Right ventricle myocardium inferior (tissue), 1 donor: ENCODE results near the gene LHX8. TPM values are rescaled to one million over a fixed set of nuclear protein-coding genes. Genes with fewer than 3 reads are reported as not detected.
"Not testable (repeated sequence)": the region's sequence is repeated elsewhere in the genome, so short reads cannot be mapped to it uniquely, and the experiment has no call there.

Experiments used
- ATAC-seq: fragments of 200-7000 bp; cut with Tn5 transposase; one replicate; pipeline ENCODE4 v1.9.1; 2020; ENCODE audit warnings: mild to moderate bottlenecking, moderate library complexity
- DNase-seq: peaks from one replicate; pipeline ENCODE4 v3.0.0; 2021; ENCODE audit errors: missing footprints
- intact Hi-C: fragments of 100-400 bp; cut with DNase I; formaldehyde crosslinking; loops from one replicate; pipeline ENCODE4 v1.11.0; 2022
- total RNA-seq: library from RNA; stranded (reverse); fragmentation: NEBNext Ultra II Directional; extraction: Animal tissue kit (Norgen Biotek cat#: 25700); gene quantifications from one replicate; pipeline ENCODE4 v1.2.1, GENCODE V29; 2021
- donor health status: DM: no; HTN: yes; CAD: no; lungs with severe emphysema.

The LHX8 gene
- total RNA-seq, 1 donor from 2014 or later, result not detected

- ATAC-seq, DNase-seq, intact Hi-C loops: not testable (repeated sequence)
These were observed 47.2 kb downstream of the LHX8 start for GRCh38 chr1:75181214-75181955.

DNA sequence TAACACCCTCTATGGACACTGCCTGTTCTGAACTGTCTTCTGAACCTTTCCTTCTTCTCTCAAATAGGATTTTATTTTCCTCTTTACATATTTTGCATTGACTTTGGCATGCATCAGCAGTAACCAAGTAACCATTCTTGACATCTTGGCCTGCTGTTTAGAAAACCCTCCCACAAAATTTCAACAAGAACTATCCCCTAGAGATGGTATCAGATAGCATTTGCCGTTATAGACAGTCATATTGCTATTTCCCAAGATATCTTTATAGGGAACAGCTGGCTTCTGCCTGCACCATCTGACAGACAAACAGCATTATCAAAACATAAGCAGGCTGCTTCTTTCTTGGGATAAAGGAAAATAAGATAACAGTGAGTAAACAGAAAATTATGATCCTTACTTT is 54.7 kb downstream of the LHX8 start:
- ATAC-seq, result no peak
- intact Hi-C loops, result no loop called here
- DNase-seq, result no peak

DNA sequence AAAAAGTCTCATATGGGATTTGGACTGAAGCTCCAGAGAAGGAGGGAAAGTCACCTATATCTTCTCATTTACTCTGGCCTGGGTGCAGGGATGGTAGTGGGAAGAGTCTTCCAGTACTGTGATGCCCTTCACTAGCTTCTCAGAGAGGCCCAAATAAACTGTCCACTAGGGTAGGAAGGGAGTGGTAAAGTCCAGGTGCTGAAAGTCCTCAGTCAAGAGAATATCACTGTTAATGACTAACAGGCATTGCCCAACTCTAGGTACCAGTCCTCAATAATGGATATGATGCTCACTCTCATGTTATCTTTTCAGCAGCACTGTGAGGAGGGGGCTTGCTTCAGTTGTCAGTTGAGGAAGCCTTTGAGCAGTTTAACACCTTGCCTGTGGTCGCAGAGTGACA is 64.0 kb downstream of the LHX8 start:
- intact Hi-C loops, result no loop called here
- DNase-seq (no peak), ATAC-seq (no peak)

DNA sequence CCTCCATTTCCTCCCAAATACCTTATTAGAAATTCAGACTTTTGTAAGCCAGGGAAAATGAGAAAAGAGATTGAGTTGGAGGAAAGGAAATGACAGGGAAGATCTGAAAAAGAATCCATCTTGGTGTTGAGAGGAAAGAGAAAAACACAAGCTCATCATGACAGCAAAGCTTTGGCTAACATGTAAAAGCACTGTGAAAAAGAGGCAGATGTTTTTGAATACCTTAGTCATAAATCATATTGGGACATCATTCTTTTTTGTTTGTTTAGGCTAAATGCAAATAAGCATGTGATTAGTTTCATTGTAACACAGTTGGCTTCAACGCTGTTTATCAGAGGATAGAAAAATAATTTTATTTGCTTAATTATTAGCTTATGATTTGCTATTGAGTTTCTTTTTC is 64.6 kb downstream of the LHX8 start:
- intact Hi-C loops, result no loop called here
- DNase-seq, result no peak
- no peak for ATAC-seq

- DNase-seq (no peak), ATAC-seq (no peak)
- intact Hi-C loops, result loop anchor here (2.0 kb wide), 1 partner anchor 432 kb away; no protein-coding TSS in a partner anchor
These were observed 68.6 kb downstream of the LHX8 start for GRCh38 chr1:75202751-75203150.

DNA sequence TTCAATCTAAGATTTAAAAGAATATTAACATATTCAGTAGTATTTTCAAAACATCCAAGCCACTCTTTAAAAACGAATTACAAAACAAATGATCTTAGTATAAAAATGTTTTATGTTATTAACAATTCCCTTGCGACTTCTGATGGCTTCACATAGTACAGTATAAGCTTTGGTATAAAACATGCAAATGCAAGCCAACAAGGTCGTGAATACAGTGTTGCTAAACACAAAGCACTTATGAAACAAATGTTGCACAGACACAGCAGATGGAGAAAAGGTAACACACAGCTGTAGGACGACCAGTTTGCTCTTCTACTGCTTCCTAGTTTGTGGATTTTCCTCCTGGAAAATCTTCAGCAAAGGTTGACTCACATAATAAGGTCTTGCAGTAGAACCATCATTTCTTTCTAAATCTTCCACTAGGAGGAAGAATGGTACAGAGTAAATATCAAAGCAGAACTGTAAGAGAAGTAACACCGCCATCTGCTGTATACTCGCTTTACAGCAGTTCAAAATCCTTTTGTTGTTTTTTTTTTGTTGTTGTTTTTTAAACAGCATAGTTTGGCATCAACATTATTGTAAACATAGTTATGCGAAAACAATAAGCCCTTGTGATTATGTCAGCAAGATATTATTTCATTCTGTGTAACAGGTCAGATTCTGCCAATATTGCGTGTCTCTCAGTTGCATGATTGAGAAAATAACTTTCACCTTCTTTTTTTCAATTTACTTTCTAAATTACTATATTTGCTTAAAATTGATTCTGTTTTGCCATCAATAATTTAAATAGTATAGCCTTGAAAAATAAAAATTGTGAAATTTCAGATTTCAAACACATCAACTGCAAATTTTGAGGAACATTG is 69.5 kb downstream of the LHX8 start:
- DNase-seq (no peak), ATAC-seq (peak; percentile 54)
- intact Hi-C loops, result loop anchor here (2.0 kb wide), 1 partner anchor 433 kb away; no protein-coding TSS in a partner anchor

GRCh38 chr1:75208862-75209261 is 74.7 kb downstream of the LHX8 start:
- no peak for DNase-seq
- intact Hi-C loops, result no loop called here
- ATAC-seq, result no peak
